Measurements from ENCODE around the gene RPUSD4.
"Not testable (repeated sequence)": the region's sequence is repeated elsewhere in the genome, so short reads cannot be mapped to it uniquely, and the experiment has no call there.

RPUSD4 gene

GRCh38 chr11:126211236-126212088 lies at the start of gene RPUSD4, which contains the start of gene FAM118B:
Gene RPUSD4, minus strand, starts transcription at chr11:126211650. Its CDS starts 12 bp downstream, at chr11:126211638.
Gene FAM118B, plus strand, starts transcription at chr11:126211782. Its CDS starts 23,220 bp downstream, at chr11:126235002.
- peak; percentile 98 for DNase-seq (ENCODE audit: low read depth)

DNA sequence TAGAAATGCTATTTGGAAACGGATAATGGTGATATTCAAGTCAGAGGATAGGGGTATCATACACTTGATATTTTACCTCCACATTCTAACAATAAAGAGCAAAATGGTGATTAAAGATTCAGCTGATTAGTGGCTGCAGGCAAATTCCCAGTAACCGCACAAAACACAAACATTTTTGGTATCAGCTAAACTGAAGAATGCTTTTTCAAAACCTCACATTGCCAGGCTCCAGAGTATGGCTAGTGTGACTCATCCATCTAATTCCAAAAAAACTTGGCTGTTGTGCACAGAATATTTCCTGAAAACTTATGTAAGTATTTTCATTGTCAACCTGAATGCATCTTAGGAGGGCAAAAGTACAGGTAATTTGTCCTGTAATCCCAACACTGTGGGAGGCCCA lies 46.3 kb upstream of the RPUSD4 start:
- no peak for DNase-seq (ENCODE audit: low read depth)

- DNase-seq (ENCODE audit: low read depth), result no peak
These were observed 45.7 kb upstream of the RPUSD4 start for GRCh38 chr11:126257144-126257543.

- DNase-seq (ENCODE audit: low read depth), result no peak
These were observed 44.8 kb upstream of the RPUSD4 start for GRCh38 chr11:126256216-126256615.

DNA sequence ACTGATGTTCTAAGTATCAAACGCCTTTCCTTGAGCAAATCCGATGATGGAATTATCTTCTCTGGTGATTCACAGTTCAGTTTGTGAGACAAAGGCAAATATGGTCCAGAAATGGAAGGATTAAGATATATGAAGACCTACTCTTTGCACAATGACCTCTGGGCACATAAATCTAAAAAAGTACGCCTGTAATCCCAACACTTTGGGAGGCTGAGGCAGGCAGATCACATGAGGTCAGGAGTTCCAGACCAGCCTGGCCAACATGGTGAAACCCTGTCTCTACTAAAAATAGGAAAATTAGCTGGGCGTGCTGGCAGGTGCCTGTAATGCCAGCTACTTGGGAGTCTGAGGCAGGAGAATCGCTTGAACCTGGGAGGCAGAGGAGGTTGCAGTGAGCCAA lies 44.1 kb upstream of the RPUSD4 start:
- not testable (repeated sequence) for DNase-seq (ENCODE audit: low read depth)

GRCh38 chr11:126254819-126255218 lies 43.4 kb upstream of the RPUSD4 start:
- DNase-seq (ENCODE audit: low read depth), result no peak

GRCh38 chr11:126253265-126253664 lies 41.8 kb upstream of the RPUSD4 start:
- no peak for DNase-seq (ENCODE audit: low read depth)

GRCh38 chr11:126246636-126247035 lies 35.2 kb upstream of the RPUSD4 start:
- DNase-seq (ENCODE audit: low read depth), result no peak

- no peak for DNase-seq (ENCODE audit: low read depth)
These were observed 21.9 kb upstream of the RPUSD4 start for GRCh38 chr11:126233391-126233790.

GRCh38 chr11:126232683-126233082 lies 21.2 kb upstream of the RPUSD4 start:
- DNase-seq (ENCODE audit: low read depth), result no peak

DNA sequence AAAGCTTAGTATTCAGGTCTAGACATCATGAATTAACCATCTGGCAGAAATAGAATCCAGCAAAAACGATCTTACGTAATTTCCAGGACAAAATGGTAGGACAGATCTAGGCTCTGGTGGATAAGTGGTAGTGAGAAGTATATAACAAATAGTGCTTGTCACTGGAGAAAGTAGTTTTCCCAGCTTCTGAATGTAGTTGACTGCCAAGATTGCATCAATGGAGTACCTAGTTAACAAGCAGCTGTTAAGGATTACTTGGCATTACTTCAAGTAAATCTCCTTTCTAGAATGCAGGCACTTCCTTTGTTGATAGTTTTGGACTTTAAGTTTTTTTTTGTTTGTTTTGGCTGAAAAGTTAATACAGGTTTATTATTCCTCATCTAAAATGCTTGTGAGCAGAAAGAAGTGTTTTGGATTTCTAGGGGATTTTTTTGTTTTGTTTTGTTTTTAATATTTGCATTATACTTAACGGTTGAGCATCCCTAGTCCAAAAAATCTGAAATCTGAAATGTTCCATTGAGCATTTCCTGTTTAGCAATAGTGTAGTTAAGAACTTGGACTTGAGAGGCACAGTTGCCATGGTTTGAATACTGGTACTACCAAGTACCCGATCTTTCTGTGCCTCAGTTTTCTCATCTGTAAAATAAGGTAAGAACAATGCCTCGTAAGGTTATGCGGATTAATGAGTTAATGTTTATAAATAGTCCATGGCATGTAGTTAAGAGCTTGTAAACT lies 20.4 kb upstream of the RPUSD4 start:
- no peak for DNase-seq (ENCODE audit: low read depth)

GRCh38 chr11:126229858-126230540 lies 18.5 kb upstream of the RPUSD4 start:
- DNase-seq (ENCODE audit: low read depth), result no peak

GRCh38 chr11:126226334-126227084 lies 15.1 kb upstream of the RPUSD4 start:
- DNase-seq (ENCODE audit: low read depth), result no peak

DNA sequence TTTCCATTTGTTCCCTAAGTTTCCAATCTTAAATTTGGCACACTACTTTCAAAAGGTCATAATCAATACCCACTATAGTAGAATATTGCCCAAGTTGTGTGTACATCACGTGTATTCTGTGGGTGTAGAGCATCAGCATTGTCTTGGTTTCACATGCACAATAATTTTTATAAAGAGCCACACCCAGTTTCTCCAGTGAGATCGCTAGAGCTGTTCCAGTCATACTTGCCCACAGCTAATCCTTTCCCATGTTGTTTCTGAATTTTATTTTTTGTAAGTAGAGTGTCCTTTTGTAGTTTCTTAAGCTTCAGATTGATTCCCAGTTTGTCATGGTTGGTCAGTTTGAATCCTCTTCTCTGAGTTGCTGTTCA lies 13.8 kb upstream of the RPUSD4 start:
- DNase-seq (ENCODE audit: low read depth), result no peak

- DNase-seq (ENCODE audit: low read depth), result no peak
These were observed 13.3 kb upstream of the RPUSD4 start for GRCh38 chr11:126224647-126225294.

DNA sequence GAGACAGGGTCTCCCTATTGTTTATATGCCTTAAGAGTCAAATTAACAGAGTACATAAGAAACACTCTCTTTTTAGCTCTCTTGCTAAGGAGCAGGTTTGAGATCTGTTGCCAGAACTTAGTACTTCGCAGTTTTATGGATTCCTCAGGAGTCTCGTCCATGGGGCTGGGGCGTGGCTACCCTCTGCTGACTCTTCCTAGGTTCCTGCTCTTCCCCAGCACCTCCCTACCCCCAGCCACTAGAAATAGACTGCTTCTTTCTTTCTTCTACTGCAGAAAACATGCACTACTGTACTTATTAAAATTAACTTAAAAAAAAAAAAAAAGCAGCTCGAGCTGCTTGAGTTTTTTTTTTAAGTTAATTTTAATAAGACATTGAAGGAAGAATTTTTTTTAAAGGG lies 8.1 kb upstream of the RPUSD4 start:
- DNase-seq (ENCODE audit: low read depth), result no peak

GRCh38 chr11:126217491-126217890 lies 6.0 kb upstream of the RPUSD4 start:
- DNase-seq (ENCODE audit: low read depth), result no peak

DNA sequence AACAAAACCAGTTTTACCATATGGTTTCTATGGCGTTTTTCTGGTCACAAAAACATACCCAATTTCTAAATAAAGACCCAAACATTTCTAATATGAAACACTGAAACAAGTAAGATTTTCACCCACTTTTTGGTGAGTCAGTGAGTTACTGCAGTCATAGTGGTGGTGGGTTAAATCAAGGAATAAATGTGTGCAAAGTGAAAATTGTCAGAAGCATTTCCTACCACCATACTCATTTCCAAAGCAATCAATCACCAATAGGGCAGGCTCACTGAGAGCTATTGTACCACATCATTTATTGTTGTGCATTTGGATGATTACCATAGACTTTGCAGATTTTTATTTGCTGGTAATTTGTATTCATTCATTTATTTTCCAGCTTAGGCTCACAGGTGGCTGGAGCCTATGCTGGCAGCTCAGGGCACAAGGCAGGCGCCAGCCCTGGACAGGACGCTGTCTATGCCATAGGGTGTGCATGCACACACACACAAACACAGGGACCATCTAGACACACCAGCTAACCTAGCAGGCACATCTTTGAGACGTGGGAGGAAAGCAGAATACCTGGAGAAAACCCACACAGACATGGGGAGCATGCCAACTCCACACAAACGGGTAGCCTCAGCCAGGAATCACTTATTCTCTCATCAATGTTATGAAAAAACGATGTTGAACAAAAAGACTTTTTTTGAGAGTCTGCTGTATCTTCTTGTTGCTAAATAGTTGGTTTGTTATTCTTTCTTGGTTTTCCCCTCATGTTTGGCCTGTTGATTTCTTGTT lies 5.3 kb upstream of the RPUSD4 start:
- DNase-seq (ENCODE audit: low read depth), result no peak

DNA sequence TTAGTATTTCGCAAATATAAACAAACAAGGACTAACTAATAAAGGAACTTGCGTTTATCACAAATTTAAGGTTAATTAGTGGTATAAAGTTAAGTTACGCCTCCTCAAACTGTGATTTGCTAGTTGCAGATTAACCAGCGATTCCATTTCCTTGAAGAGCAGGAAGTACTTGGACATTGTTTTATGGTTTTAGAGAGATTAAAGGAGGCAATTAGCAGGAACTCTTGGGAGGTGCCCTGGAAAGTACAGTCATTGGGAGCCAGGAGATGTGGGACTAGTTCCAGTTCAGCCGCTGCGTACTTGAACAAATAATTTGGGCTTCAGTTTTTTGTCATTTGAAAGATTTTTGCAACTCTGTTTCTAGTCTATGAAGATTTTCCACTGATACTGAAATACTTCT lies 3.4 kb upstream of the RPUSD4 start:
- no peak for DNase-seq (ENCODE audit: low read depth)

DNA sequence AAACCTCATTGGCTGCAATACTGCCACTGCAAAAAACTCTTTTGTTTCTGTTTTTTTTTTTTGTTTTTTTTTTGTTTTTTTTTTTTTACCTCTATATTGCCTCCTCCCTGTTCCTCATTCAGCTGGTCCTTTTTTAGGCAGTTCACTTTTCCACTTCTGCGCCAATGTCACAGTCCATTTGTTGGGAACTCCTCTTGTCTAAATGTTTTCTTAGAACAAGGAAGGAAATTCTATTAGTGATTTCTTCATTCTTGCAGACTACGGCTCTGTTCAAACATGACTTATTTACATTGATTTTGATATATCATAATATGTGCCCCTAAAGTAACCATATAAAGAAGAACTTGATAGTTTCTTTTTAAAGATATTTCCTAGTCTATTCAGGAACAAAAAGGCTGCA lies 3.0 kb upstream of the RPUSD4 start:
- no peak for DNase-seq (ENCODE audit: low read depth)
